SK-MEL-5 (cell line): ENCODE measurements around the gene IGFBP5. TPM values are rescaled to one million over a fixed set of nuclear protein-coding genes. Genes with fewer than 3 reads are reported as not detected.

Experiments used
- DNase-seq: peaks from one replicate; pipeline ENCODE4 v3.0.0-alpha.2; 2016; ENCODE audit warnings: low read depth, low spot score
- in situ Hi-C: cut with HindIII; loops from 2 replicates; pipeline ENCODE4 v1.10.0; 2016; ENCODE audit warnings: low sequenced_read_pairs, high pct_unique_total_duplicates, low pct_unique_long_range_greater_than_20kb
- polyA plus RNA-seq, 2 experiments: library from polyadenylated mRNA; depleted of rRNA; stranded (reverse); fragments of >200 nt; gene quantifications; 2 replicates each; pipeline ENCODE4 v1.2.3, GENCODE V29; 2015
- total RNA-seq: library from RNA; depleted of rRNA; stranded (reverse); fragments of >200 nt; shearing (Covaris generic); gene quantifications from 2 replicates; pipeline ENCODE4 v1.2.3, GENCODE V29; 2014; rRNA removed

Gene IGFBP5, protein sequence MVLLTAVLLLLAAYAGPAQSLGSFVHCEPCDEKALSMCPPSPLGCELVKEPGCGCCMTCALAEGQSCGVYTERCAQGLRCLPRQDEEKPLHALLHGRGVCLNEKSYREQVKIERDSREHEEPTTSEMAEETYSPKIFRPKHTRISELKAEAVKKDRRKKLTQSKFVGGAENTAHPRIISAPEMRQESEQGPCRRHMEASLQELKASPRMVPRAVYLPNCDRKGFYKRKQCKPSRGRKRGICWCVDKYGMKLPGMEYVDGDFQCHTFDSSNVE
- 0.03 and 0.48 TPM in 2 replicates for total RNA-seq
- 0.02 and 0.10 TPM in 2 replicates for polyA plus RNA-seq (2015; cell fraction: cytosol; rRNA removed)
- not detected in 2 replicates for polyA plus RNA-seq (2015; cell fraction: nucleus; rRNA removed)

DNA sequence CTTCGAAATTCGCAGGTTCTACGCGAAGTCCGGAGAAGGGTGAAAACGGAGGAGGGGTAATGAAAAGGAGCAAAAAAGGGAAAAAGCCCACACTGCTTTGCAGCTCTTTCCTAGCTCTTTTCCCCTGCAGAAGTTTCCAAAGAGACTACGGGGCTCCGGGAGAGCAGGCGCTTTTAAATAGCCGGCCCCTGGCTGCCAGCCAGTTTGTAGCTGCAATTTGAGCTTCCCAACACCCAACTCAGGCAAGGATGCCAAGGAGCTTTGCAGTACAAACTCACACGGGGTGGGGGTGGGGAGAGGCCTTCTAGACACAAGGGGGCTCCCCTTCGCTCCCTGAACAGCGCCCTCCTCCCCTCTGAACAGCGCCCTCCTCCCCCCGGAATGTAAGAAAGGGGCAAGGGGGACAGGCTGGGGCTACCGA is at the start of gene IGFBP5:
Gene IGFBP5, minus strand, starts transcription at position 149 of the 421 bp plus-strand sequence. CDS start 774 bp downstream, outside the sequence.
- DNase-seq: peak; percentile 17
- in situ Hi-C loops: no loop called here

DNA sequence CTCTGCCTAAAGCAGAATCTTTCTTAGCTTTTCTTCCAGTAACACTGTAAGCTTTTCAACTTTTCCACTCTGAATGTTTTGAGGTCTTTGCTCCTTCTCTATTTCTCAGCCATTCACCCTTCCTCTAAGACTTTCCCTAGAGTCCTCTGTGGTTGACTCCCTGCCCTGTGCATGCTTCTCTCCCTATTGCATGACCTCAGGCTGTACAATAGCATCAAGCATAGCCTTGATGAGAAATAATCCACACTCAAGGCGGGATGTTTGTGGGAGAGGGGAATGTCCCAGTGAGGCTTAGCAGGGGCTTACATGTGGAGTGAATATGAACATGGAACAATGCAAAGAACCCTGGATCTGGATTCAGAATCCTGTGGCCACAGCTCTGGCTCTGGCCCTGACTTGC is 48.4 kb upstream of the IGFBP5 start:
- DNase-seq: no peak
- in situ Hi-C loops: no loop called here

DNA sequence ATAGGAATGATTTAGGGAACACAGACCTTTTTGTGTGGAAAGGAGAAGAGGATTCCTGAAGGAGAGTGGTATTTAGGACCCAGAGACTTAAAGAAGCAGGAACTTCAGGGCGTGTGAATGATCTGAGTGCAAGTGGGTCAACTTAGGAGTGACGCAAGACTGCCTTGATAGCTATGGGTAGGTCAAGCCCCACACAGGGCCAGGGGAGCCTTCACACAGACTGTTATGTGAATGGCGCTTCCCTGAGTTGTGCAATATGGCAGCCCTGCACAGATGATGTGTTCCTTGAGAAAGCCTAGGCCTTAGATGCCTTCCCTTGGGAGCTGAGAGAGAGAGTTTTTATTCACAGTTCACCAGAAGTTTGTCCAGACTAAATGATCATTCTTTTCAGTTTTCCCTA is 47.1 kb upstream of the IGFBP5 start:
- in situ Hi-C loops: no loop called here
- no peak for DNase-seq

DNA sequence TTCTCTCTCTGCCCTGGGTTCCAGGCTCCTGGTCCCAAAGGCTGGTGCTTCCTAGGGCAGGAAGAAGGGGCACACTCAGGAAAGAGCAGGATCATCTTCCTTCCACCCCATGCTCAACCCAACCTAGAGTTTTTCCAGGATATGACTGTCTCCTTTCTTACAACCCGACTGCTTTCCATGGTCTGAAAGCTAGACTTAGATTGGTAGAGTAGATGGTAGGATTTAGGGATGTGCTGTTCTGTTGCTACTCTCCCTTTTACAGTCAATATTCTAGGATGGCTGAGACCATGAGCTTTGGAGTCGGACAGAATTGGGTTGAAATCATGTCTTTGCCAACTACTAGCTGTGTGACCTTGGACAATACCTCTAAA is 45.9 kb upstream of the IGFBP5 start:
- DNase-seq: no peak
- in situ Hi-C loops: no loop called here

DNA sequence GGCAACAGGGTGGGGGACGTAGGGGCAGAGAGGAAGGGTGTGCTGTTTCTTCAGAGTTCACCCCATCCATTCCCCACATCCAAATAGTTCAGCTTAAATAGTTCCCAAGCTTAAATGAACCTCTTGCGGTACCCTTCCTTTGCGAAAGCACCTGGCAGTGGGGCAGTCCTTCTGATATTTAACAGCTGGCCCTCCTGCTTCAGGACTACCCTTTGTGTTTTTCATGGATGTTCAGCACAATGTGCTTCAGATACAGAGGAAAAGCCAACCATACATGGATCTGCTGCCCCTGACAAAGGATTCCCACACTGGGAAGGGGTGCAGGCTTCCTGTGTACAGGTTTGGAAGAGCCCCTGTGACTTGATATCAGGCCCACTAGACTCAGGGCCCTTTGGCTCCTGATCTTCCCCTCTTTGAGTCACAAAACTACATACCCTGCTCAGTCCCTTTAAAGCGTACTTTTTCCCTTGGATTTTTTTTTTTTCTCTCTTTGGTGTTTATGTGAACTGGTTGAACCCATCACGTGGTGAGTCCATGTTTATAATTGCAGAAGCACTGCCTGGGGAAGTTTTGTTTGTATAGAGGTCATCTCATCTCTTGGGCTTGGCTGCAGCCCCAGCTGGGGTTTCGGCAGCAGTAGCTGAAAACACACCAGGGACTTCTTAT is 45.3 kb upstream of the IGFBP5 start:
- in situ Hi-C loops: no loop called here
- no peak for DNase-seq

DNA sequence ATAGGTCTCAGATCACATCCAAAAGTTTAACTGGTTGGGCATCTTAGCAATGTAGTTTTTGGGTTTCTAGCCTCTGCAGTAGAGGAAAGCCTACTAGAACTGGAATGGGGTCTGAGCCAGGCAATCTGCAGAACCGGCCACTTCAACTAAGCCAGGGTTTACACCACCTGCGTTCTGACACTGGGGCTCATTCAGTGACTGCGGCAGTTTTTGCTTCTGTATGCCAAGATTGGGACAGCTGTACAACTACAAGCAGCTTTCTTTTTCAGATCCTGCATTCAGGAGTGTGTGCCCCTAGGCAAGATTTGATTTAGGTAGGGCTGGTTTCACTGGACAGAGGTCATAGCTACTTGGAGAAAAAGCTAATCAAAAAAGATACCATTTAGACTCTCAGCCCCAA is 43.7 kb upstream of the IGFBP5 start:
- in situ Hi-C loops: no loop called here
- no peak for DNase-seq

DNA sequence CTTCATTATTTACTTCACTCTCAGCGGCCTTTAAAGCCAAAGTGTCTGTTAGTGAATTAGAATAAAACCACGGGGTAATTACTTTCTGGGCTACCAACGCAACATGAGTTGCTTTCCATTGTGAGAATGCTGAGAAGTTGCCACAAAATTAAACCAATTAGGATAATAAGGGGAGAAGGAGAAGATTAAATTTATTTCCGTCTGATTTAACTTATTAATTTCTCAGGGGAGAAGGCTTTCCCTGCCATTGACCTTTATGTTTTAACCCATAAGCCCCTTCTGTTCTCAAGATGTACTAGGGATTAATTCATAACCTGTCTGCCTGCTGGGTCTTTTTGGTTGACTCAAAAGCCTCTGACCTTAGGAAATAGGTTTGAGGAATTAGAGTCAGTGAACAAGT is 42.3 kb upstream of the IGFBP5 start:
- DNase-seq: no peak
- in situ Hi-C loops: no loop called here

DNA sequence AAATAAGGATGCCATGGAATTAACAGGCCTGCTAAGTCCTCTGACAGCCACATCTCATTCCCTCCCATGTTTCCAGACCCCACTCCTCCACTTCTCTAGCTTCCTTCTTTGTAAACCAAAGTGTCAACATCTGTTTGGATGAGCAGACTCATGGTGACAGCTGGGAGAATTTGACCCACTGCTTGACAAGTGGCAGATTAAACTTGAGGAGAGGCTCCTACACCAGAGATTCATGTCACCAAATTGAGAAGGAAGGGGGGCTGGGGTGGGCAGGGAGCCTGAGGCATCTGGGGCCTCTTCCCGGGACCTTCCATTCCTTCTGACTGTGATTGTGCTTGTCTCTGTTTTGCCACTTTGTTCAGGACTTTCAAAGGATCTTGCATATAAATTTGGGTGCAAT is 41.0 kb upstream of the IGFBP5 start:
- in situ Hi-C loops: no loop called here
- no peak for DNase-seq

DNA sequence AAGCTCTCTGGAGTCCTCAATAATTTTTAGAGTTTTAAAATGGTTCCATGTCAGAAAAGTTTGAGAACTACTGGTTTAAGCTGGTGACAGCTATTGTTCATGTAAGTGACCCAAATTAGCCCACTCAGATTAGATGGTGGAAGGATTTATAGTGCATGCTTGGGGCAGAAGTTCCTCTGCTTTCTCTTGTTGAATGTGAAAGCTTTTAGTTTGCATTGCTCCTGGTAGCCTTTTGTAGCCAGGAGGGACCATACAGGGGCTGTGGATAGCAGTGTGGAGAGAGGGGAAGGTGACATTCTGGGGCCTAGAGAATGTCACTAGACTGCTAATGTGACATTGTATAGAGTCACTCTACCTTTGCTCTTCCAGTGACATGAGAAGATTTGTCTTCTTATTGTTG is 40.3 kb upstream of the IGFBP5 start:
- in situ Hi-C loops: no loop called here
- no peak for DNase-seq

DNA sequence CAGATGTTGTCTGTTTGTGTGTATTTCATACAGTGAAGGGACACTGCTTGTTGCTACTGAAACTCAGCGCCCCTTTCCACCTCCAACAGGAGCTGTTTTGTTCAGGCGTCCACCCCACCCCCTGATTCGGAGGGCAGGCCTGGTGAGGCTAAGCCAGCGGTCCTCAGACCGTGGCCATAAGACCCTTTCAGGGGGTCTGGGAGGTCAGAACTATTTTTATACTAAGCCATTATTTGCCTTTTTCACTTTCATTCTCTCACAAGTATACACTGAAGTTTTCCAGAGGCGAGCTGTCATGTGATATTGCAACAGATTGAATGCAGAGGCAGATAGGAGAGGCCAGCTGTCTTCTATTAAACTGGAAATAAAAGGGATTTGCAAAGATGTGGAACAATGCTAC is 39.7 kb upstream of the IGFBP5 start:
- in situ Hi-C loops: no loop called here
- no peak for DNase-seq

DNA sequence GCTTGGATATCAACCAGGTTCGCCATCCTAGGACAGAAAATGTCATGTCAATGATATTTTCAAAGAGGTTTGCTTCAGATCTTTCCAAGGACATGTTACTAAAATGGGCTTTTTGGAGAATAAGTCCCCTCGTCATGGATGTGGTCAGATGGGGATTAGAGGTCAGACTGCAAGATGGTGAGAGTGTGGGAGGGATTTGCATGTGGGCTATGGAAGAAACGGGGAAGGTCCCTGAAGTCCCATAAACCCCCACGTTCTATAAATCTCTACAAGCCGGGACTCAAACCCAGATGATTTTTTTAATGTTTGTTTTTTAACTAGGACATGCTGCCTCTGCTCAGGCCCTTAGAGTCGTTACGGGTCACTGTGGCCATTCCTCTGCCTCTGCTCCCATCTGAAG is 37.7 kb upstream of the IGFBP5 start:
- in situ Hi-C loops: no loop called here
- DNase-seq: no peak

DNA sequence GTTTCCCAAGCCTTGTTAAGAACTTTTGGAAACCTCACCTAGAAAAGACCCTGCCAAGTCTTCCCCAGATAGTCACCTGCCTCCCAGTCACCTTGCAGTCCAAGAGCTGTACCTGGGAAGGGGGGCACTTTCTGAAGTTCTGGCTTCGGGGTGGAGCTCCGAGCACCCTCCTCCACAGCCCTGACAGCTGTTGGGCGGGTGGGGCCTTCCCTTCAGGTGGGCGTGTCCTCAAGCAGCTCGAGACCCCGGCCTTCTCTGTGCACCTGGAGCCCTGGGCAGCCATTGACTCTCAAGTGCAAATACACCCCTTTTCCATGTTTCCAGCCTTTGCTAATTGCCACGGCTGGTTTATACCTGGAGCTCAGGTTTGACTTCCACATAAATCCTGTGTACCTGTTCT is 37.0 kb upstream of the IGFBP5 start:
- in situ Hi-C loops: no loop called here
- no peak for DNase-seq

DNA sequence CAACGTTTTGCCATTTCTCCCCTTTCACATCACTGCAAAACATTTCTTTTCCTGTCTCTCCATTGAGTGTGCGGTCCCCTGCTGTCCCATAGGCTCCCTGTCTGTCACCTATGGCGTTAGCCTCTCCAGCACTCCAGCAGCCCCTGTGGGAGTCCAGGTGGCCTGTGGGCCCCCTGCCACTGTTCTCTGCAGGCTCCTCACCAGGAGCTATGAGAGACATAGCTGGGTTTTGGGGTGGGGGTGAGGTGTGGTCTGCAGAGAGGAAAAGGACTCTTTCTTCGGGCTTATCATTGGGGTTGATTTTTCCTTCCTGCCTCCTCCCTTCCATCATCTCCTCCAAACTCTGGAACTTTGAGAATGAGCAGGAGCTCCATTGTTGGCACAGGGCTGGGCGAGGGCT is 36.1 kb upstream of the IGFBP5 start:
- no peak for DNase-seq
- in situ Hi-C loops: no loop called here

DNA sequence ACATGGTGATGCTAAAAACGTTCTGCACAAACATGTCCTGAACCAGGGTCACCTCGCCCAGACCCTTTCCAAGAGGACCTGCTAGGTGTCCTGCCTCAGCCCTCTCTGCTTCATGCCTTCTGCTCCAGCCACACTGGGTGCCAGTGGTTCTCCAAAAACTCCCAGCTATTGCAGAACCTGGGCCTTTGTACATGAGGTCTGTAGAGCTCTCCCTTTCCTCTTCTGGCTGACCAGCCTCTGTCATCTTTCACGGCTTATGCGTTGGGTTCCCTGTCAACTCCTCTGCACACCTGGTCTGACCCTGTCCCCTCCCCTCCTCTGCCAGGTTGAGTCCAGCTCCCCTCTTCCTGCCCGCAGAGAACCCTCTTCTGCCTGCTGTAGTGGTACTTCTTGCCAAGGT is 35.5 kb upstream of the IGFBP5 start:
- in situ Hi-C loops: no loop called here
- no peak for DNase-seq

DNA sequence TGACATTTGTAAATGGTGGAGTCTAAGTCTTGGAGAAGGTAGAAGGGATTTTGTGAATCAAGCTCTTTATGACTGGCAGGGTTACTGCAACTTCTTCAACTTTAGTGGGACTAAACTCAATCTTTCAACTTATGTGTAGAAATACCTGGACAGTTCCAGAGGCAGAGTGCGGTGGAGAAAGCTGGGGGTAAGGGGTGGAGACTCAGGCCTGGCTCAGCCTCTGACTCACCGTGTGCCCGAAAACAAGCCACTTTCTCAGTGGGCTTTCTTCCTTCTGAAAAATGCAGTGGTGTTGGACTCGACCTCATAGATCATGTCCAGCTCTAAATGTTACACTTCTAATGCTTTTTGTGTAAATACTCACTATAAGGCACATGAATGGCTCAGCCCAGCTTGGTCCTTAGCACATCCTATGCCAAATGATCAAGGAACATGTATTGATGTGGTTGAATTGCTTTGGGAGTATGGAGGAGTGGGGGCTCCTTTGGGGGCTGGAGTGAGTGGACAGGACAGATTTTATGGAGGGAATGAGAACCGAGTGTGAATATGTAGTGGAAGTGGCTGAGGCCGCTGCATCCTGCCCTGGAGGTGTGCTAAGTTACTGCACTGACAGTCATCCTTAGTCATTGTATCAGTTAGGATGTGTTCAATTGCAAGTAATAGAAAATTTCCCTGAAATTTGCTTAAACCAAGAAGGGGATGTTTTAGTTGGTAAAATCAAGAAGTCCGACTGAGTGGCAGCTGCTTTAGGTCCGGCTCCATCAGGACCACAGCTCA is 32.2 kb upstream of the IGFBP5 start:
- no peak for DNase-seq
- in situ Hi-C loops: no loop called here

DNA sequence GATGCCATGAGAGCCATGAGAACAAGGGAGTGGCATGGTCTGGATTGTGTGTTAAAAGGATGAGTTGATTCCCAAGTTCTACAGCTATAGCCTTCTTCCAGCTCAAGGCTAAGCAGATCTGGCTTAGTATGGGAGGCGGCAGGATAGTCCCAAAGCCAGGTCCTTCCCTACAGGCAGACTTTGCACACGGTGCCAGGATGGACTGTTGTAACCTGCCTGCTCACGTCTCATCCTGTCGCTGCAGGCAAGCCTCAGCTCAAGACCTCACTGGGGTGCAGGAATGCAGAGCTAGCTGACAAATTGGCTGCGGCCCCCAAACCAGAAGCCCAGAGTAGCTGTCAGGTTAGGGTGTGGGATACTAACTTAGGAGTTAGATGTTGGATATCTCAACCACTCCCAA is 28.8 kb upstream of the IGFBP5 start:
- no peak for DNase-seq
- in situ Hi-C loops: no loop called here

DNA sequence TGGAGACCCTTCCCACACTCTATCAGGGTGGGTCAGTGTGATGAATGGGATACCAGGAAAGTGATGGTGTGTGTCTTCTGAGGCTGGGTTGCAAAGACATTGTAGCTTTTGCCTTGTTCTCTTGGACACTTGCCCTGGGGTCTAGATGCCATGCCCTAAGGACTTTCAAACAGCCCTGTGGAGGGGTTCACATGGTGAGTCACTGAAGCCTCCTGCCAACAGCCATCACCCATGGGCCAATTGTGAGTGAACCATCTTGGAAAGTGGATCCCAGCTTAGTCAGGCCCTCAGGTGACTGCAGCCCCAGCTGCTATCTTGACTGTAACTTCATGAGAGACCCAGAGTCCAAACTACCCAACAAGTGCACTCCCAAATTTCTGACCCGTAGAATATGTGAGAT is 25.8 kb upstream of the IGFBP5 start:
- no peak for DNase-seq
- in situ Hi-C loops: no loop called here

DNA sequence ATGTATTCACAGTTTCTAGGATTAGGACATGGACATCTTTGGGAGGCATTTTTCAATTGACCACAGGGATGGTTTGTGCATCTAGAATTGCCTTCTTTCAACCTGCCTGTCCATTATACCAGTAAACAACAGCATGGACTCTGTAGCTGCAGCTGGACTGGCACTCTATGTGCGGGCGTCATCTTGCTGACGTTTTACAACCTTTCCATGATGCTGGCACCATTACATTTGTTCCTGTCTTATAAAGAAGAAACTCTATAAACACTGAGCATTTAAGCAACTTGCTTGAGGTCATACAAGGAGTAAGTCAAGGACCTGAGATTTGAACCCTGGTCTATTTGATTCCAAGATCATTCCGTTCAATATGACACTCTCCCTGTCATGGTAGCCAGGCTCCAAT is 25.4 kb upstream of the IGFBP5 start:
- DNase-seq: no peak
- in situ Hi-C loops: no loop called here
